Endodermal cell (in vitro differentiated cells): Measurements from ENCODE around the gene C3orf33. TPM values are rescaled to one million over a fixed set of nuclear protein-coding genes. Genes with fewer than 3 reads are reported as not detected.
A peak's percentile ranks its signal among the peaks of the same experiment; 100 is the strongest.

ENCODE experiments used
- DNase-seq: peaks from one replicate; pipeline ENCODE4 v3.0.0-alpha.2; 2017
- H3K27ac ChIP-seq: 2 replicates; pipeline ENCODE4 v1.5.1; 2013; ENCODE audit warnings: mild to moderate bottlenecking, low read depth, low read length, moderate library complexity
- H3K27me3 ChIP-seq: 2 replicates; pipeline ENCODE4 v1.6.1; 2013; ENCODE audit warnings: mild to moderate bottlenecking, low read length, moderate library complexity; ENCODE audit not compliant: insufficient read depth, control insufficient read depth, poor library complexity, severe bottlenecking
- H3K36me3 ChIP-seq: 2 replicates; pipeline ENCODE4 v1.7.0; 2013; ENCODE audit warnings: mild to moderate bottlenecking, low read length, moderate library complexity; ENCODE audit not compliant: control insufficient read depth, insufficient read depth
- H3K4me1 ChIP-seq: one replicate; pipeline ENCODE4 v1.7.0; 2013; ENCODE audit warnings: low read length; ENCODE audit not compliant: control insufficient read depth, insufficient read depth
- H3K4me3 ChIP-seq: 2 replicates; pipeline ENCODE4 v1.5.1; 2013; ENCODE audit warnings: mild to moderate bottlenecking, low read length, moderate library complexity
- H3K9ac ChIP-seq: 2 replicates; pipeline ENCODE4 v1.6.1; 2013; ENCODE audit warnings: mild to moderate bottlenecking, low read length, moderate library complexity; ENCODE audit not compliant: poor library complexity, severe bottlenecking; ENCODE audit errors: extremely low read depth
- H3K9me3 ChIP-seq: 2 replicates; pipeline ENCODE4 v1.6.1; 2013; ENCODE audit warnings: mild to moderate bottlenecking, low read length, moderate library complexity; ENCODE audit not compliant: control insufficient read depth
- H3K27ac Mint-ChIP-seq: 2 replicates; pipeline ENCODE4 v1.8.0; 2020; ENCODE audit warnings: mixed read lengths
- H3K27me3 Mint-ChIP-seq: 2 replicates; pipeline ENCODE4 v1.8.0; 2021; ENCODE audit warnings: mild to moderate bottlenecking, mixed read lengths; ENCODE audit not compliant: insufficient read depth
- H3K36me3 Mint-ChIP-seq: 2 replicates; pipeline ENCODE4 v1.8.0; 2020; ENCODE audit warnings: low read depth, mixed read lengths
- H3K4me1 Mint-ChIP-seq: 2 replicates; pipeline ENCODE4 v1.8.0; 2020; ENCODE audit warnings: mixed read lengths
- H3K4me3 Mint-ChIP-seq: 2 replicates; pipeline ENCODE4 v1.8.0; 2020; ENCODE audit warnings: mild to moderate bottlenecking, moderate library complexity, mixed read lengths
- H3K9me3 Mint-ChIP-seq: 2 replicates; pipeline ENCODE4 v1.8.0; 2020; ENCODE audit warnings: mild to moderate bottlenecking, mixed read lengths
- CTCF ChIP-seq: fragments of 200-600 bp; sonication (generic); conservative IDR thresholded peaks from 2 replicates; pipeline ENCODE4 v1.5.0; 2021; ENCODE audit warnings: antibody characterized with exemption, mild to moderate bottlenecking
- WGBS, 2 experiments: methylation state at CpG; one replicate each; pipeline versions ENCODE4 v1.1.5 to v1.1.7; 2013; ENCODE audit warnings: missing lambda C conversion rate in 2 of 2, mixed read lengths in 1 of 2; ENCODE audit not compliant: insufficient coverage in 1 of 2, insufficient read length in 1 of 2; 5-methylcytosine and 5-hydroxymethylcytosine counted together
- total RNA-seq, 2 donors: library from RNA; stranded (reverse); fragmentation: NEBNext Ultra II Directional in 1 of 2; extraction: Animal tissue kit (Norgen Biotek cat#: 25700) in 1 of 2; gene quantifications; 2 replicates in 1 of 2; 3 replicates in 1 of 2; pipeline ENCODE4 v1.2.1, GENCODE V29; 2021

The C3orf33 gene
- total RNA-seq, 2 donors from 2014 or later: 2.5 to 4.4 TPM

DNA sequence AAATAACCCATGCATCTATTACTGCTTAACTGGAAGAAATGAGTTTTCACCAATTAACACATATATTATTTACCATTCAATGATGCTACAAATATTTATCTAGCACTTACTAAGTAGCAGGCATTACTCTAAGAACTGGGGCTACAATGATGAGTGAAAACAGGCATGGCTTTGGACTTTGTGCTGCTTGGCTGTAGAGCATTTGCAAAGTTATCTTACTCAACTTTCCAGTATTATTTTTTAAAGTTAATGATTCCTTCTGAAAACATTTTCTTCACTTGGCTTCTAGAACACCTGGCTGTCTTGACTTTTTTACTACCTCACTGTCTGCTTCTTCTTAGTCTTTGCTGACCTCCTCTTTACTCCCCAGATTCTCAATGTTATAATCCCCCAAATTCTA, 1.8 kb downstream of the C3orf33 start:
- Histone ChIP-seq H3K4me3 (no peak overlapping the region), H3K36me3 (no peaks in the 10 kb centered on the region), H3K4me1 (no peaks in the 10 kb centered on the region), H3K27me3 (peaks cover 18% of the 10 kb centered on the region), H3K27ac (no peak overlapping the region), H3K9ac (no peak overlapping the region), H3K9me3 (no peaks in the 10 kb centered on the region)
- Mint-ChIP-seq H3K36me3 (peaks cover 8% of the 10 kb centered on the region), H3K4me3 (no peak overlapping the region), H3K4me1 (peaks cover 2% of the 10 kb centered on the region), H3K27me3 (peaks cover 14% of the 10 kb centered on the region), H3K27ac (no peak overlapping the region), H3K9me3 (no peaks in the 10 kb centered on the region)
- TF ChIP-seq CTCF: no peak
- no peak for DNase-seq

DNA sequence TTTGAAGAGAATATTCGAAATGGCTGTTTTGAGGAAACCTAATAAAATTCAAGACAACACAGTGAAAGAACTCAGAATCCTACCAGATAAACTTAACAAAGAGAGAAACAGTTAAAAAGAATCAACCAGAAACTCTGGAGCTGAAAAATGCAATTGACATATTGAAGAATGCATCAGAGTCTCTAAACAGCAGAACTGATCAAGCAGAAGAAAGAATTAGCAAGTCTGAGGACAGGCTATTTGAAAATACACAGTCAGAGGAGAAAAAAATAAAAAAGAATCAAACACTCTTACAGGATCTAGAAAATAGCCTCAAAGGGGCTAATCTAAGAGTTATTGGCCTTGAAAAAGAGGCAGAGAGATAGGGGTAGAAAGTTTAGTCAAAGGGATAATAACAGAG, 13.5 kb downstream of the C3orf33 start:
- no peak for TF ChIP-seq CTCF
- Mint-ChIP-seq H3K4me3 (no peak overlapping the region), H3K9me3 (peaks cover 5% of the 10 kb centered on the region), H3K4me1 (peaks cover 8% of the 10 kb centered on the region), H3K27me3 (no peaks in the 10 kb centered on the region), H3K36me3 (peaks cover 14% of the 10 kb centered on the region), H3K27ac (no peak overlapping the region)
- Histone ChIP-seq H3K27ac (no peak overlapping the region), H3K4me1 (no peaks in the 10 kb centered on the region), H3K36me3 (no peaks in the 10 kb centered on the region), H3K4me3 (no peak overlapping the region), H3K9me3 (peaks cover 10% of the 10 kb centered on the region), H3K27me3 (no peaks in the 10 kb centered on the region), H3K9ac (no peak overlapping the region)
- DNase-seq: no peak
- whole genome bisulfite sequencing, 2 experiments: 100% methylated on average over 1 of the region's 1 CpG; no CpG with 5 or more reads in 1 of the 2 experiments

DNA sequence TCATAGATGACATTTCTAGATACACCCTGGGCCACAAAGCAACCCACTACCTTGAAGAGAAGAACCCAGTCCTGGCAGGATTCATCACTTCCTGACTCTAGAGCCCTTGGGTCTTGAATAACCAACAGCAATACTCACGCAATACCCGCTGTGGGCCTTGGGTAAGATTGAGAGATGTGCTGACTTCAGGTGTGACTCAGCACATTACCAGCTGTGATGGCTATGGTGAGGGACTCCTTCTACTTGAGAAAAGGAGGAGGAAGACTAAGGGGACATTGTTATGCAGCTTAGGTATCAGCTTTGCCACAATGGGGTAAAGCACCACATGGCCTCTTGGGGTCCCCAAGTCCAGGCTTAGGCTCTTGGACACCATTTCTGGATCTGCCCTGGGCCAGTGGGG, 14.9 kb downstream of the C3orf33 start:
- Mint-ChIP-seq H3K27ac (peak overlapping the region; percentile 74), H3K9me3 (peaks cover 5% of the 10 kb centered on the region), H3K36me3 (peaks cover 14% of the 10 kb centered on the region), H3K27me3 (no peaks in the 10 kb centered on the region), H3K4me3 (no peak overlapping the region), H3K4me1 (peaks cover 8% of the 10 kb centered on the region)
- WGBS, 2 experiments: 88 to 100% methylated on average over 2 of the region's 2 CpGs
- Histone ChIP-seq H3K9me3 (peaks cover 10% of the 10 kb centered on the region), H3K4me1 (no peaks in the 10 kb centered on the region), H3K9ac (no peak overlapping the region), H3K27ac (no peak overlapping the region), H3K36me3 (no peaks in the 10 kb centered on the region), H3K27me3 (no peaks in the 10 kb centered on the region), H3K4me3 (no peak overlapping the region)
- DNase-seq: peak; percentile 50
- TF ChIP-seq CTCF: no peak
